Astrocyte of the spinal cord (primary cell): ENCODE data around the gene CD86.

ENCODE experiments used
- DNase-seq: peaks from one replicate; pipeline ENCODE4 v3.0.0; 2011; ENCODE audit warnings: low read depth, low spot score
- H3K4me3 ChIP-seq: 2 replicates; pipeline ENCODE4 v1.5.1; 2011; ENCODE audit warnings: low read depth, mild to moderate bottlenecking, low read length, moderate library complexity
- CTCF ChIP-seq: IDR thresholded peaks from 2 replicates; pipeline ENCODE4 v1.5.1; 2012; ENCODE audit warnings: low read depth, mild to moderate bottlenecking, low read length, inconsistent platforms
- in situ Hi-C: cut with HindIII; loops from 2 replicates; pipeline ENCODE4 v1.10.0; 2017; ENCODE audit warnings: low sequenced_read_pairs

The CD86 gene

DNA sequence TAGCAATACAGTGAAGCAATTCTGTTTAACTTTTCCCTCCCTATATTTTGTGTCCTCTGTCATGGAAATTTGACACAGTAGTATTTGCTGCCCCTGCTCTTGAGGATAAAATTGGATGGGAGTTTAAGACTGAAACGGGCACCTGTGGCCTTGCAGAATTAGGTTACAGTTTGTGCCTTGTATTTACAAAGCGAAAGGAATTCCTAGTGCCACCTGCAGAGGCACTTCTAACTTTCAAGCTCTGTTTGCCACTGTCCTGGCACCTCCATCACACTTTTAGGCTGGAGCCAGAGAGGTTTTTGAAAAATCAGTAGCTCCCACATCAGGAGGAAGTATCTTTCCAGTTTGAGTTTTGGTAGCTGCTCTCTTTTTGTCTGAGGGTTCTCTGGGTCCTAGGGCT is 39.5 kb downstream of the CD86 start:
- no peak overlapping the region for H3K4me3 ChIP-seq
- TF ChIP-seq CTCF = no peak
- in situ Hi-C loops = no loop called here
- DNase-seq = no peak

GRCh38 chr3:122097141-122097540 is 42.0 kb downstream of the CD86 start:
- H3K4me3 ChIP-seq = no peak overlapping the region
- TF ChIP-seq CTCF = no peak
- in situ Hi-C loops = no loop called here
- DNase-seq = no peak

GRCh38 chr3:122098611-122099010 is 43.4 kb downstream of the CD86 start:
- DNase-seq = no peak
- no peak overlapping the region for H3K4me3 ChIP-seq
- in situ Hi-C loops = no loop called here
- TF ChIP-seq CTCF = no peak

- in situ Hi-C loops = no loop called here
- no peak overlapping the region for H3K4me3 ChIP-seq
- no peak for DNase-seq
- TF ChIP-seq CTCF = no peak
Measured at GRCh38 chr3:122099255-122099654, 44.1 kb downstream of the CD86 start.

GRCh38 chr3:122100083-122100482 is 44.9 kb downstream of the CD86 start:
- no peak overlapping the region for H3K4me3 ChIP-seq
- in situ Hi-C loops = no loop called here
- DNase-seq = no peak
- TF ChIP-seq CTCF = no peak

DNA sequence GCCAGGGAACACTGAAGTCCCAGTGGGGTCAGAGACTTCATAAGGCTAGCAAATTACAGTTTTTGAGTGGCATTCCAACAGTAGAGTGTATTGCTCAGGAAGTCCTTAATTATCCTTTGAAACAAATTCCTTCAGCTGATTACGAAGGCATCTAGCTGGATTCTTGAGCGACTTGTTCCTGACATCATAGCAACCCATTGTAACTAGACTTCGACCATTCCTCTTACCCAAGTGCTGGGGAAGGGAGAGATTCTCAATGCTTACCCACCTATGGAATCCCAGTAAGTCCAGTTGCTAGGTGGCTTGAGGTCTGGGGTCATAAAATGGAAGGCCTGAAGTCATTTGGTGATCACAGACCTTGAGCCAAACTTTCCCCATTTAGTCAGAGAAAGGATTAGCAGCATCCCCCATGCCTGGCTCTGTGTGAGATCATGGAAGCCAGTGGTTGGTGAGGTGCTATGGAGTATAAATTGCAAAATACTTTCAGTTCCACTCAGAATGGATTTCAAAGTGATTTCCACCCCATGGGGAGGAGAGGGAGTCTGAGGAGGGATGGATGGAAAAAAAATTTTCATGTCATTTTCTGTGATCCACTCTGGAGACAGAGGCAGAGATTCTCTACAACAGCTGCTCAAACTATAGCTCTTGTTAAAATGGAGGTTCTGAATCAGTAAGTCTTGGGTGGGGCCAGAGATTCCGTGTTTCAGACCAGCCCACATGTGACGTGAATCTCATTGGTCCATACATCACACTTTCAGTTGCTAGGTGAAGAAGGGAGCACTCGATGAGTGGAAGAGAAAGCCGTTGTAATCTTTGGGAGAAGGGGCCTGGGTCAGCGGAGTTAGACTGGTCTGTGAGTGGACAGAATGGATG is 45.7 kb downstream of the CD86 start:
- no peak for TF ChIP-seq CTCF
- in situ Hi-C loops = no loop called here
- H3K4me3 ChIP-seq = no peak overlapping the region
- no peak for DNase-seq

- peak; percentile 34 for TF ChIP-seq CTCF
- no peak overlapping the region for H3K4me3 ChIP-seq
- DNase-seq = peak; percentile 28
- in situ Hi-C loops = no loop called here
Measured at GRCh38 chr3:122101646-122102045, 46.5 kb downstream of the CD86 start.
